Trophoblast cell (in vitro differentiated cells and primary cell): Measurements from ENCODE around the gene RMDN2.

ENCODE experiments used
- DNase-seq, 2 donors: peaks; one replicate each; pipeline ENCODE4 v3.0.0-alpha.2; 2016
- H2AFZ ChIP-seq: 2 replicates; pipeline ENCODE4 v1.6.1; 2013; ENCODE audit warnings: low read length, moderate library complexity, mild to moderate bottlenecking; ENCODE audit not compliant: insufficient read depth, poor library complexity
- H2AK5ac ChIP-seq: 2 replicates; pipeline ENCODE4 v1.6.1; 2013; ENCODE audit warnings: mild to moderate bottlenecking, low read length
- H2BK120ac ChIP-seq: 2 replicates; pipeline ENCODE4 v1.6.1; 2013; ENCODE audit warnings: low read length, mild to moderate bottlenecking, moderate library complexity; ENCODE audit not compliant: insufficient read depth, poor library complexity
- H2BK12ac ChIP-seq: 2 replicates; pipeline ENCODE4 v1.6.1; 2013; ENCODE audit warnings: mild to moderate bottlenecking, low read length, moderate library complexity
- H2BK5ac ChIP-seq: 2 replicates; pipeline ENCODE4 v1.6.1; 2013; ENCODE audit warnings: low read length, low read depth, moderate library complexity, mild to moderate bottlenecking; ENCODE audit not compliant: poor library complexity
- H3K14ac ChIP-seq: 2 replicates; pipeline ENCODE4 v1.6.1; 2013; ENCODE audit warnings: mild to moderate bottlenecking, low read length
- H3K18ac ChIP-seq: 2 replicates; pipeline ENCODE4 v1.6.1; 2013; ENCODE audit warnings: mild to moderate bottlenecking, low read length
- H3K23ac ChIP-seq: 2 replicates; pipeline ENCODE4 v1.6.1; 2013; ENCODE audit warnings: low read length
- H3K27ac ChIP-seq: 2 replicates; pipeline ENCODE4 v1.5.1; 2013; ENCODE audit warnings: low read depth, mild to moderate bottlenecking, inconsistent platforms, low read length, moderate library complexity
- H3K27me3 ChIP-seq: 2 replicates; pipeline ENCODE4 v1.6.1; 2013; ENCODE audit warnings: inconsistent platforms, mild to moderate bottlenecking, low read length, moderate library complexity; ENCODE audit not compliant: insufficient read depth
- H3K36me3 ChIP-seq, 2 experiments: 1 replicate in 1 of 2; 2 replicates in 1 of 2; pipeline ENCODE4 v1.6.1; 2013; ENCODE audit warnings: low read length in 2 of 2, mild to moderate bottlenecking in 2 of 2, moderate library complexity in 1 of 2; ENCODE audit not compliant: insufficient read depth in 2 of 2, control insufficient read depth in 1 of 2
- H3K4ac ChIP-seq: 2 replicates; pipeline ENCODE4 v1.6.1; 2013; ENCODE audit warnings: low read depth, mild to moderate bottlenecking, low read length, moderate library complexity
- H3K4me1 ChIP-seq, 2 experiments: 1 replicate in 1 of 2; 2 replicates in 1 of 2; pipeline ENCODE4 v1.6.1; 2013; ENCODE audit warnings: low read length in 2 of 2, mild to moderate bottlenecking in 2 of 2, moderate library complexity in 1 of 2; ENCODE audit not compliant: insufficient read depth in 2 of 2, control insufficient read depth in 1 of 2
- H3K4me2 ChIP-seq: 2 replicates; pipeline ENCODE4 v1.6.1; 2013; ENCODE audit warnings: inconsistent platforms, mild to moderate bottlenecking, low read length, moderate library complexity
- H3K4me3 ChIP-seq: 2 replicates; pipeline ENCODE4 v1.5.1; 2013; ENCODE audit warnings: mild to moderate bottlenecking, low read depth, low read length, inconsistent platforms
- H3K79me1 ChIP-seq: one replicate; pipeline ENCODE4 v1.6.1; 2013; ENCODE audit warnings: low read length
- H3K79me2 ChIP-seq: 2 replicates; pipeline ENCODE4 v1.6.1; 2013; ENCODE audit warnings: low read length, mild to moderate bottlenecking; ENCODE audit not compliant: control insufficient read depth, insufficient read depth, poor library complexity
- H3K9ac ChIP-seq: 2 replicates; pipeline ENCODE4 v1.6.1; 2013; ENCODE audit warnings: mild to moderate bottlenecking, low read length
- H3K9me3 ChIP-seq: 2 replicates; pipeline ENCODE4 v1.6.1; 2013; ENCODE audit warnings: low read depth, mild to moderate bottlenecking, control low read depth, inconsistent platforms, low read length; ENCODE audit not compliant: insufficient read depth
- H4K12ac ChIP-seq: 2 replicates; pipeline ENCODE4 v1.6.1; 2013; ENCODE audit warnings: low read depth, mild to moderate bottlenecking, low read length, moderate library complexity
- H4K8ac ChIP-seq: 2 replicates; pipeline ENCODE4 v1.6.1; 2013; ENCODE audit warnings: low read depth, mild to moderate bottlenecking, low read length, moderate library complexity
- H4K91ac ChIP-seq: one replicate; pipeline ENCODE4 v1.6.1; 2013; ENCODE audit warnings: low read depth, mild to moderate bottlenecking, low read length, moderate library complexity
- WGBS: extraction: QIAGEN DNeasy Blood & Tissue Kit; methylation state at CpG from one replicate; pipeline ENCODE4 v1.1.7; 2013; ENCODE audit warnings: missing lambda C conversion rate; ENCODE audit not compliant: insufficient read length, insufficient coverage; ENCODE audit errors: extremely low coverage; 5-methylcytosine and 5-hydroxymethylcytosine counted together

RMDN2 gene

GRCh38 chr2:38039121-38039910 is 114.2 kb downstream of the RMDN2 start:
- Histone ChIP-seq H2AK5ac (no peak overlapping the region), H3K9me3 (no peaks in the 10 kb centered on the region), H3K18ac (no peak overlapping the region), H3K27ac (no peak overlapping the region), H3K4me2 (no peak overlapping the region), H2BK12ac (no peak overlapping the region), H3K9ac (peak overlapping the region; percentile 50), H3K4me3 (no peak overlapping the region), H3K4me1 (peaks cover 0 to 2% of the 10 kb centered on the region in 2 experiments), H3K14ac (no peak overlapping the region), H3K27me3 (peaks cover 4% of the 10 kb centered on the region), H2BK5ac (no peak overlapping the region), H3K36me3 (no peaks in the 10 kb centered on the region), H3K23ac (peak overlapping the region; percentile 83), H3K4ac (no peak overlapping the region), H3K79me2 (no peaks in the 10 kb centered on the region), H2BK120ac (no peak overlapping the region), H4K91ac (no peak overlapping the region), H4K8ac (no peak overlapping the region), H4K12ac (no peak overlapping the region), H2AFZ (no peak overlapping the region), H3K79me1 (no peaks in the 10 kb centered on the region)
- peak in 1 of 2 donors; percentile 42 for DNase-seq
- WGBS = no CpG with 5 or more reads among the region's 9 CpGs

DNA sequence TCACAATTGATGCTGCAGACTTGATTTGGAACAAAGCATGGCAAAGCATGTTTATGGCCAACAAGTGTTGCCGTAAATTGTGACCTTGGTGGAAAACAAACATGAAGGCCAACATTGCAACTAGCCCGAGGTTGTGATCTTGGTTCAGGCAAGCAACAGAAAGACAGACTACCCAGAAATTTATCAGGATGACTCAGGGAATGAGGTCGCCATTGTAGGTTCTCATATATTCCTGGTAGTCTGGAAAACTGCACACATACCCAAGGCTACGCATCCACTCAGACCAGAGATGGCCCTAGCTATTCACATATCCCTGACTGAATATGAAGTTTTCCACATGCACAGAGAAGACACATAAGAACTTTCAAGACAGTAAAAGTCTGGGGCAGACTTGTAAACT is 120.7 kb downstream of the RMDN2 start:
- Histone ChIP-seq H3K36me3 (no peaks in the 10 kb centered on the region), H3K4ac (no peak overlapping the region), H3K4me1 (no peaks in the 10 kb centered on the region), H2AFZ (no peak overlapping the region), H2BK12ac (no peak overlapping the region), H3K27ac (no peak overlapping the region), H4K12ac (no peak overlapping the region), H3K9ac (no peak overlapping the region), H3K27me3 (no peaks in the 10 kb centered on the region), H3K79me1 (no peaks in the 10 kb centered on the region), H3K23ac (no peak overlapping the region), H2BK5ac (no peak overlapping the region), H4K91ac (no peak overlapping the region), H3K4me2 (no peak overlapping the region), H2BK120ac (no peak overlapping the region), H3K14ac (no peak overlapping the region), H3K79me2 (no peaks in the 10 kb centered on the region), H2AK5ac (no peak overlapping the region), H3K9me3 (no peaks in the 10 kb centered on the region), H3K18ac (no peak overlapping the region), H3K4me3 (no peak overlapping the region), H4K8ac (no peak overlapping the region)
- no peak for DNase-seq
- no CpG with 5 or more reads among the region's 4 CpGs for WGBS

GRCh38 chr2:38056216-38056615 is 131.1 kb downstream of the RMDN2 start:
- Histone ChIP-seq H2BK5ac (no peak overlapping the region), H2AK5ac (no peak overlapping the region), H3K4me3 (no peak overlapping the region), H2BK12ac (no peak overlapping the region), H3K4me2 (no peak overlapping the region), H4K8ac (no peak overlapping the region), H2BK120ac (no peak overlapping the region), H3K14ac (no peak overlapping the region), H4K91ac (no peak overlapping the region), H3K18ac (no peak overlapping the region), H4K12ac (no peak overlapping the region), H3K27ac (no peak overlapping the region), H3K79me1 (no peaks in the 10 kb centered on the region), H3K4me1 (no peaks in the 10 kb centered on the region), H3K23ac (no peak overlapping the region), H3K36me3 (no peaks in the 10 kb centered on the region), H2AFZ (no peak overlapping the region), H3K4ac (no peak overlapping the region), H3K79me2 (no peaks in the 10 kb centered on the region), H3K9ac (no peak overlapping the region), H3K27me3 (no peaks in the 10 kb centered on the region), H3K9me3 (no peaks in the 10 kb centered on the region)
- no CpG with 5 or more reads among the region's 3 CpGs for WGBS
- DNase-seq = no peak

DNA sequence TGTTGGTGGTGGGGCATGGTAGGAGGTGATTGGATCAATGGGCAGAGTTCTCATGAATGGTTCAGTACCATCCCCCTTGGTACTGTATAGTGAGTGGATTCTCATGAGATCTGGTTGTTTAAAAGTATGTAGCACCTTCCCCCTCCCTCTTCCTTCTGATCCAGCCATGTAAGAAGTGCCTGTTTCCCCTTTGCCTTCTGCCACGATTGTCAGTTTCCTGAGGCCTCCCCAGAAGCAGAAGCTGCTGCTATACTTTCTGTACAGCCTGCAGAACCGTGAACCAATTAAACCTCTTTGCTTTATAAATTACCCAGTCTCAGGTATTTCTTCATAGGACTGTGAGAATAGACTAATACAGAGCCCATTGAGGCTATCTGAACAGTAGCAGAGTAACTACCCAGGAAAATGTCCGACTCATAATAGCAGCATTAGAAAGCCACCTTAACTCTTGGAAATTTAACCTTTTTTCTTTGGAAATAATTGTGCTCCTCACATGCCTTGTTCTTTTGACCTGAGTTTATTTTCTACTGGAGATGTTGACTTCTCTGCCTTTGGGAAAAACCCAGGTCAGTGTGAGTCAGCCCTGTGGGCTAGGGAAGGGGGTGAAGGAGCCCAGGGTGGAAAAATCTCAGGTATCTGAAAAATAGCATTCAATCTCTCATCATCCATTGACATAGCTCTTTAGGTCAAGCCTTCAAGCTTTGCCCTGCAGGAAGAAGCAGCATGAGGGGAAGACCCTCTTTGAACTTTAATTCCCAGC is 132.7 kb downstream of the RMDN2 start:
- no peak overlapping the region for H3K27ac ChIP-seq
- no peaks in the 10 kb centered on the region for H3K79me2 ChIP-seq
- no peak overlapping the region for H4K91ac ChIP-seq
- no peak overlapping the region for H3K18ac ChIP-seq
- H4K12ac ChIP-seq = no peak overlapping the region
- H3K4me3 ChIP-seq = no peak overlapping the region
- H4K8ac ChIP-seq = no peak overlapping the region
- WGBS = no CpG with 5 or more reads among the region's 3 CpGs
- no peak overlapping the region for H3K4ac ChIP-seq
- H2BK120ac ChIP-seq = no peak overlapping the region
- no peak overlapping the region for H2AFZ ChIP-seq
- no peaks in the 10 kb centered on the region for H3K79me1 ChIP-seq
- H3K9ac ChIP-seq = no peak overlapping the region
- H3K4me1 ChIP-seq = no peaks in the 10 kb centered on the region
- no peak overlapping the region for H2BK5ac ChIP-seq
- H2BK12ac ChIP-seq = no peak overlapping the region
- H3K9me3 ChIP-seq = no peaks in the 10 kb centered on the region
- peak; percentile 24 to 54 for DNase-seq
- H2AK5ac ChIP-seq = no peak overlapping the region
- no peaks in the 10 kb centered on the region for H3K36me3 ChIP-seq
- no peak overlapping the region for H3K14ac ChIP-seq
- no peaks in the 10 kb centered on the region for H3K27me3 ChIP-seq
- H3K23ac ChIP-seq = no peak overlapping the region
- no peak overlapping the region for H3K4me2 ChIP-seq
